ENCODE data around the gene REN. TPM values are rescaled to one million over a fixed set of nuclear protein-coding genes. Genes with fewer than 3 reads are reported as not detected.

Gene REN
- total RNA-seq, 1 experiment from 2014 or later, result not detected

DNA sequence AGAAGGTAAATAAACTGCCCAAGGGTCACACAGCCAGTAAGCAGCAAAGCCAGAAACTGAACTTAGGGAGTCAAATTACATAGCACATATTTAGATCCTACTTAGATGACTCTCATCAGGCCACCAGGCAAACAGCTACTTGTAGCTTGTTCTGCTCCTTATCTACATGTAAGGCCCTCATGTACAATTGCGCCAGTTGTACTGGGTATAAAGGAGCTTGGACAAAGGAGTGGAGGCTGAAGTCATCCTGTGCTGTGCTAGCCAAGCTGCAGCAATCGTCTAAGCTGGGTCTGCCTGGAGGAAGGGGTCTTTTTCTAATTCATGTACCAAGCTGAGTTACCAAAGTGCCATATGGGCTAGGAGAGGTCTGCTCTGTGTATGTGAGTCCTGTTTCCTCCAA lies 27.0 kb downstream of the REN start:
- peaks cover 10 to 11% of the 10 kb centered on the region in 2 experiments for H3K4me1 Mint-ChIP-seq
- Histone ChIP-seq H3K23ac (ENCODE audit: insufficient read length, low read depth, low read length) (no peak overlapping the region), H3K4me1 (ENCODE audit: insufficient read depth, low read length) (no peaks in the 10 kb centered on the region), H4K91ac (ENCODE audit: insufficient read length, low read depth, low read length) (no peak overlapping the region), H3K27ac (ENCODE audit: insufficient read length, low read depth, low read length) (no peak overlapping the region), H3K79me2 (ENCODE audit: insufficient read depth, low read length) (no peaks in the 10 kb centered on the region), H4K20me1 (ENCODE audit: control insufficient read depth, insufficient read depth, insufficient read length) (no peaks in the 10 kb centered on the region), H2BK12ac (ENCODE audit: insufficient read length, low read depth, low read length) (no peak overlapping the region), H3K4me2 (ENCODE audit: insufficient read depth, insufficient read length, low read length) (no peak overlapping the region), H3K56ac (ENCODE audit: insufficient read length, low read depth, low read length) (no peak overlapping the region), H4K5ac (ENCODE audit: insufficient read length, low read depth, low read length) (no peak overlapping the region), H3K4ac (ENCODE audit: low read depth, low read length) (no peak overlapping the region), H3T11ph (ENCODE audit: low read length) (no peak overlapping the region), H3K18ac (ENCODE audit: insufficient read length, low read depth, low read length) (no peak overlapping the region), H2BK120ac (ENCODE audit: low read depth, low read length, poor library complexity, severe bottlenecking) (no peak overlapping the region), H2BK20ac (ENCODE audit: low read depth, low read length, poor library complexity, severe bottlenecking) (no peak overlapping the region), H3K23me2 (ENCODE audit: insufficient read length, low read depth, low read length, poor library complexity, severe bottlenecking) (no peaks in the 10 kb centered on the region), H3K79me1 (ENCODE audit: insufficient read depth, low read depth, low read length, poor library complexity, severe bottlenecking) (no peaks in the 10 kb centered on the region), H2BK5ac (ENCODE audit: insufficient read length, low read length) (no peak overlapping the region), H2BK15ac (ENCODE audit: low read depth, low read length) (no peak overlapping the region), H3K27me3 (ENCODE audit: insufficient read depth, low read length) (no peaks in the 10 kb centered on the region), H3K14ac (ENCODE audit: insufficient read depth, low read length) (no peak overlapping the region), H3K9me3 (ENCODE audit: control insufficient read depth, low read depth, low read length) (no peaks in the 10 kb centered on the region), H2AFZ (ENCODE audit: low read length) (no peak overlapping the region), H3K9ac (ENCODE audit: extremely low read depth, insufficient read length, low read length) (no peak overlapping the region), H4K8ac (replicated peaks; ENCODE audit: insufficient read length, low read depth, low read length) (no peak overlapping the region), H2AK5ac (ENCODE audit: insufficient read length, low read length) (no peak overlapping the region)
- no peak for DNase-seq
- TF ChIP-seq, protein P1, sequence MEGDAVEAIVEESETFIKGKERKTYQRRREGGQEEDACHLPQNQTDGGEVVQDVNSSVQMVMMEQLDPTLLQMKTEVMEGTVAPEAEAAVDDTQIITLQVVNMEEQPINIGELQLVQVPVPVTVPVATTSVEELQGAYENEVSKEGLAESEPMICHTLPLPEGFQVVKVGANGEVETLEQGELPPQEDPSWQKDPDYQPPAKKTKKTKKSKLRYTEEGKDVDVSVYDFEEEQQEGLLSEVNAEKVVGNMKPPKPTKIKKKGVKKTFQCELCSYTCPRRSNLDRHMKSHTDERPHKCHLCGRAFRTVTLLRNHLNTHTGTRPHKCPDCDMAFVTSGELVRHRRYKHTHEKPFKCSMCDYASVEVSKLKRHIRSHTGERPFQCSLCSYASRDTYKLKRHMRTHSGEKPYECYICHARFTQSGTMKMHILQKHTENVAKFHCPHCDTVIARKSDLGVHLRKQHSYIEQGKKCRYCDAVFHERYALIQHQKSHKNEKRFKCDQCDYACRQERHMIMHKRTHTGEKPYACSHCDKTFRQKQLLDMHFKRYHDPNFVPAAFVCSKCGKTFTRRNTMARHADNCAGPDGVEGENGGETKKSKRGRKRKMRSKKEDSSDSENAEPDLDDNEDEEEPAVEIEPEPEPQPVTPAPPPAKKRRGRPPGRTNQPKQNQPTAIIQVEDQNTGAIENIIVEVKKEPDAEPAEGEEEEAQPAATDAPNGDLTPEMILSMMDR (conservative IDR thresholded peaks at IDR 0.05), result no peak
- peaks cover 1 to 23% (median 3%) of the 10 kb centered on the region in 3 experiments; a peak in 4 of 7 replicates for H3K36me3 Mint-ChIP-seq (ENCODE audit: insufficient read depth in 1 of 3, low read depth in 3 of 3)
- no peak overlapping the region for H3K27ac Mint-ChIP-seq
- H3K9me3 Mint-ChIP-seq, result no peaks in the 10 kb centered on the region
- WGBS (ENCODE audit: extremely low coverage, insufficient read length, low lambda C conversion rate), result no CpG with 5 or more reads among the region's 2 CpGs
- peaks cover 5% of the 10 kb centered on the region for H3K27me3 Mint-ChIP-seq (ENCODE audit: low read depth)
- no peak overlapping the region for H3K4me3 Mint-ChIP-seq

Measured in H9 (cell line).